PC-3 (cell line): ENCODE data around the gene MKI67.

Source experiments
- CTCF ChIP-seq: fragments of 300-600 bp; sonication (generic); conservative IDR thresholded peaks from 2 replicates; pipeline ENCODE4 v1.5.1; 2017; ENCODE audit warnings: antibody characterized with exemption, low read depth, mild to moderate bottlenecking, low read length
- EZH2 ChIP-seq: fragments of 300-600 bp; sonication (generic); IDR thresholded peaks from one replicate; pipeline ENCODE4 v1.6.1; 2017; ENCODE audit warnings: antibody characterized with exemption, mild to moderate bottlenecking, low read length; ENCODE audit not compliant: unreplicated experiment

- TF ChIP-seq CTCF (no peak), EZH2 (no peak)
Observed at GRCh38 chr10:128091636-128092210, 34.5 kb downstream of the MKI67 start.
